Liver (tissue), 9 donors: ENCODE results near the gene UFD1. TPM values are rescaled to one million over a fixed set of nuclear protein-coding genes. Genes with fewer than 3 reads are reported as not detected.

Experiments used
- DNase-seq: peaks from one replicate; pipeline ENCODE4 v3.0.0-alpha.2; 2017; ENCODE audit warnings: low spot score
- H3K27ac ChIP-seq, 2 donors: one replicate each; pipeline ENCODE4 v1.7.0; 2013; ENCODE audit warnings: inconsistent platforms in 2 of 2, low read length in 2 of 2, control low read depth in 1 of 2, low read depth in 1 of 2, mild to moderate bottlenecking in 1 of 2
- H3K27me3 ChIP-seq, 4 donors: one replicate each; pipeline versions ENCODE4 v1.6.1 to v1.7.0; 2013; ENCODE audit warnings: low read length in 3 of 4, inconsistent platforms in 1 of 4, mild to moderate bottlenecking in 1 of 4, moderate library complexity in 1 of 4; ENCODE audit not compliant: control insufficient read depth in 4 of 4, insufficient read depth in 4 of 4
- H3K36me3 ChIP-seq, 4 donors: one replicate each; pipeline versions ENCODE4 v1.6.1 to v1.7.0; 2013; ENCODE audit warnings: low read length in 3 of 4, mild to moderate bottlenecking in 3 of 4, low read depth in 1 of 4, moderate library complexity in 1 of 4; ENCODE audit not compliant: control insufficient read depth in 4 of 4, insufficient read depth in 3 of 4
- H3K4me1 ChIP-seq, 4 donors: one replicate each; pipeline versions ENCODE4 v1.6.1 to v1.7.0; 2013; ENCODE audit warnings: low read length in 3 of 4, mild to moderate bottlenecking in 3 of 4, moderate library complexity in 1 of 4; ENCODE audit not compliant: control insufficient read depth in 4 of 4, insufficient read depth in 4 of 4
- H3K4me3 ChIP-seq, 3 donors: one replicate each; pipeline versions ENCODE4 v1.6.1 to v1.7.0; 2013; ENCODE audit warnings: low read length in 3 of 3, control low read depth in 1 of 3, low read depth in 1 of 3, mild to moderate bottlenecking in 1 of 3
- H3K9ac ChIP-seq, 2 donors: one replicate each; pipeline ENCODE4 v1.7.0; 2013; ENCODE audit warnings: low read length in 2 of 2, mild to moderate bottlenecking in 2 of 2, moderate library complexity in 2 of 2, control low read depth in 1 of 2, low read depth in 1 of 2
- H3K9me3 ChIP-seq, 4 donors: one replicate each; pipeline versions ENCODE4 v1.6.1 to v1.7.0; 2013; ENCODE audit warnings: low read length in 3 of 4; ENCODE audit not compliant: control insufficient read depth in 4 of 4
- CTCF ChIP-seq: fragments of 150-350 bp; IDR thresholded peaks from 2 replicates; pipeline ENCODE4 v1.5.1; 2017; ENCODE audit warnings: improper control_type of control experiment, low read depth, low read length; ENCODE audit not compliant: missing input control
- EGR1 ChIP-seq, 2 donors: IDR thresholded peaks; 2 replicates each; pipeline ENCODE4 v1.6.1; 2016 to 2018; ENCODE audit warnings: antibody characterized with exemption in 2 of 2, low read depth in 2 of 2
- FOXA1 ChIP-seq: IDR thresholded peaks from 2 replicates; pipeline ENCODE4 v1.6.1; 2016; ENCODE audit warnings: antibody characterized with exemption
- FOXA2 ChIP-seq: IDR thresholded peaks from 2 replicates; pipeline ENCODE4 v1.6.1; 2016; ENCODE audit warnings: antibody characterized with exemption
- GABPA ChIP-seq, 2 donors: IDR thresholded peaks in 1 of 2; conservative IDR thresholded peaks in 1 of 2; 2 replicates each; pipeline ENCODE4 v1.6.1; 2016; ENCODE audit warnings: antibody characterized with exemption in 2 of 2, mild to moderate bottlenecking in 1 of 2, moderate library complexity in 1 of 2
- HNF4A ChIP-seq, 2 donors: conservative IDR thresholded peaks; 2 replicates each; pipeline ENCODE4 v1.6.1; 2016; ENCODE audit warnings: antibody characterized with exemption in 2 of 2, mild to moderate bottlenecking in 2 of 2
- HNF4G ChIP-seq: IDR thresholded peaks from 2 replicates; pipeline ENCODE4 v1.6.1; 2016; ENCODE audit warnings: antibody characterized with exemption
- JUND ChIP-seq, 2 donors: IDR thresholded peaks; 2 replicates each; pipeline ENCODE4 v1.6.1; 2016; ENCODE audit warnings: antibody characterized with exemption in 2 of 2
- NR2F2 ChIP-seq: IDR thresholded peaks from 2 replicates; pipeline ENCODE4 v1.6.1; 2016; ENCODE audit warnings: antibody characterized with exemption
- RAD21 ChIP-seq, 2 donors: IDR thresholded peaks; 2 replicates each; pipeline ENCODE4 v1.6.1; 2016; ENCODE audit warnings: antibody characterized with exemption in 2 of 2, mild to moderate bottlenecking in 2 of 2
- RXRA ChIP-seq, 2 donors: IDR thresholded peaks; 2 replicates each; pipeline ENCODE4 v1.6.1; 2017 to 2018; ENCODE audit warnings: antibody characterized with exemption in 2 of 2, mild to moderate bottlenecking in 1 of 2
- SP1 ChIP-seq: IDR thresholded peaks from 2 replicates; pipeline ENCODE4 v1.6.1; 2018; ENCODE audit warnings: antibody characterized with exemption, mild to moderate bottlenecking
- TAF1 ChIP-seq: conservative IDR thresholded peaks from 2 replicates; pipeline ENCODE4 v1.6.1; 2016; ENCODE audit warnings: antibody characterized with exemption, mild to moderate bottlenecking
- YY1 ChIP-seq: IDR thresholded peaks from 2 replicates; pipeline ENCODE4 v1.6.1; 2016; ENCODE audit warnings: antibody characterized with exemption, mild to moderate bottlenecking
- WGBS: extraction: QIAGEN DNeasy Blood & Tissue Kit; methylation state at CpG from one replicate; pipeline ENCODE4 v1.1.7; 2013; 5-methylcytosine and 5-hydroxymethylcytosine counted together
- polyA plus RNA-seq, 2 donors: library from polyadenylated mRNA; stranded (reverse) in 1 of 2; unstranded in 1 of 2; fragments of 200-250 nt in 1 of 2; fragments of >200 nt in 1 of 2; fragmentation: Nextera tagmentation in 1 of 2; extraction: Ambion mirVana in 1 of 2; gene quantifications; one replicate each; pipeline versions ENCODE4 v1.2.1 to v1.2.3, GENCODE V29; 2013 to 2015
- total RNA-seq, 2 donors: library from RNA; depleted of rRNA; stranded (reverse); fragments of >200 nt; gene quantifications; one replicate each; pipeline ENCODE4 v1.2.3, GENCODE V29; 2014
- TF ChIP-seq, protein P1 (sequence below): IDR thresholded peaks from 2 replicates; pipeline ENCODE4 v1.6.1; 2016; ENCODE audit warnings: antibody characterized with exemption
- TF ChIP-seq, protein P2 (sequence below): IDR thresholded peaks from 2 replicates; pipeline ENCODE4 v1.6.1; 2016; ENCODE audit warnings: antibody characterized with exemption
- TF ChIP-seq, protein P3 (sequence below): IDR thresholded peaks from 2 replicates; pipeline ENCODE4 v1.6.1; 2016; ENCODE audit warnings: antibody characterized with exemption
- TF ChIP-seq, protein P4 (sequence below): IDR thresholded peaks from 2 replicates; pipeline ENCODE4 v1.6.1; 2016; ENCODE audit warnings: antibody characterized with exemption, mild to moderate bottlenecking
- donor health status: healthy.
- donor health status: healthy.
- donor health status: healthy.
- donor health status: healthy.
- donor health status: healthy.

UFD1 gene
- total and polyA plus RNA-seq, 4 donors: 28.2 to 64.2 (median 54.6) TPM

DNA sequence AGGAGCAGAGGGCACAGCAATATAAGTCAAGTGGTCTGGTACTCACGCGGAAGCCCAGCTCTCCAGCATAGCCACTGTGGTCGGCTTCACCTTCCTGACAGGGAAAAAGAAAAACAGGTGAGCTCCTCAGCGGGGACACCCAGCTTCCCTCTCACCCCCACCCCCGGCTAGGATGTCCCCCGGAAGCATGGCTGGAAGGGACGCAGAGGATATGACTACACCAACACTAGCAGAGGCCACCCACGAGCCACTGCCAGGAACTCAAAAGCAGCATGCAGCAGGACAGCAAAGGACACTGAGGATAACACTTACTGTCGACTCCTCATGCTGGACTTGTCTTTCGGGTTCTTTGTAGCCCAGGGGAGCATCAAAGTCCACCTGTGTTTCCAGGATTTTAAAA, 22.5 kb downstream of the UFD1 start:
- TF ChIP-seq CTCF: no peak
- TF ChIP-seq HNF4G: no peak
- TF ChIP-seq SP1: no peak
- TF ChIP-seq JUND (IDR thresholded peaks at IDR 0.05): no peak
- TF ChIP-seq FOXA2: no peak
- DNase-seq: no peak
- H3K9ac ChIP-seq: no peak overlapping the region
- peaks cover 4 to 71% (median 54%) of the 10 kb centered on the region in 4 donors for H3K36me3 ChIP-seq
- H3K9me3 ChIP-seq: no peaks in the 10 kb centered on the region
- H3K4me3 ChIP-seq: no peak overlapping the region
- H3K4me1 ChIP-seq: no peaks in the 10 kb centered on the region
- no peak overlapping the region for H3K27ac ChIP-seq
- no peaks in the 10 kb centered on the region for H3K27me3 ChIP-seq
- WGBS: 96% methylated on average over 10 of the region's 10 CpGs

DNA sequence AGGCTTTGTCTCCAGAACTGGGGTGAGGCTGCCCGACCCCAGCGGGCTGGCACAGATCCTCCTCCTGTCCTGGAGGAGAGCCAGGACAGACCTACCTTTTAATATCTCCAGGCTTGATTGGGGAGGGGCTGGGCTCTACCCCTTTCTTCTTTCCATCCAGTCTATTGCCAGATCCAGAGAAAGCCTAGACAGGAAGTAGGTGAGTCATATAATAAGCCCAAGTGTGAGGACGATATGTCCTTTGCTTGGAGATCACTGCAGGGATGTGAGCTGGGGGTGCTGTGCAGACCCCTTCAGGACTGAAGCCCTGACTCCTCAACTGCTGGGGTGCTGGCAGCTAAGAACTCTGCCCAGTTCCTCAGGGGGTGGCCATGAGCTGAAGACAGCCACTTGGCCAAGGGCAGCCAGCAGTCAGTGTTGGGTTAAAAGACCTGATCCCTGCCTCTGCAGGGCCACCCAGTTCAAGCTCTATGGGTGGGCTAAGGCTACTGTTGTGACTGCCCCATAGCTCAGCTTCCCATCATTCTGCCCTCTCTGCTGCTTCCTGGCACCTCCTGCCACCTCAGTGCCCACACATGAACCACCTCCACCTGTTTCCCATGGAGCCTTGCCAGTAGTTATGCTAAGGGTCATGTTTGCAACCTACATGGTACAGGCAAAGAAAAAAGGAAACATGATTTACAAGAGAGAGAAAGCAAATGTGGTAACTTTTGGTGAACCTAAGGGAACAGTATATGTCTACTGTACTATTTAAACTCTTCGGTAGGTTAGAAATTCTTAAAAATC, 23.2 kb downstream of the UFD1 start:
- Histone ChIP-seq H3K9ac (no peak overlapping the region), H3K27me3 (no peaks in the 10 kb centered on the region), H3K4me1 (no peaks in the 10 kb centered on the region), H3K4me3 (no peak overlapping the region), H3K27ac (no peak overlapping the region), H3K9me3 (no peaks in the 10 kb centered on the region), H3K36me3 (peaks cover 4 to 71% (median 58%) of the 10 kb centered on the region in 4 donors)
- DNase-seq: no peak
- WGBS: 69% methylated on average over 4 of the region's 4 CpGs
- TF ChIP-seq, protein P1, sequence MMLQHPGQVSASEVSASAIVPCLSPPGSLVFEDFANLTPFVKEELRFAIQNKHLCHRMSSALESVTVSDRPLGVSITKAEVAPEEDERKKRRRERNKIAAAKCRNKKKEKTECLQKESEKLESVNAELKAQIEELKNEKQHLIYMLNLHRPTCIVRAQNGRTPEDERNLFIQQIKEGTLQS: no peak
- TF ChIP-seq FOXA1 (no peak), FOXA2 (no peak), SP1 (no peak), NR2F2 (no peak), CTCF (no peak), JUND (IDR thresholded peaks at IDR 0.05) (no peak), HNF4A (conservative IDR thresholded peaks at IDR 0.05) (no peak), HNF4G (no peak), EGR1 (IDR thresholded peaks at IDR 0.05; ENCODE audit: low read depth in 2 of 2) (no peak), RAD21 (IDR thresholded peaks at IDR 0.05) (no peak), YY1 (no peak), RXRA (IDR thresholded peaks at IDR 0.05) (no peak), TAF1 (no peak), GABPA (IDR thresholded peaks at IDR 0.05 in 1 of 2, conservative IDR thresholded peaks at IDR 0.05 in 1 of 2) (no peak)
- TF ChIP-seq, protein P2, sequence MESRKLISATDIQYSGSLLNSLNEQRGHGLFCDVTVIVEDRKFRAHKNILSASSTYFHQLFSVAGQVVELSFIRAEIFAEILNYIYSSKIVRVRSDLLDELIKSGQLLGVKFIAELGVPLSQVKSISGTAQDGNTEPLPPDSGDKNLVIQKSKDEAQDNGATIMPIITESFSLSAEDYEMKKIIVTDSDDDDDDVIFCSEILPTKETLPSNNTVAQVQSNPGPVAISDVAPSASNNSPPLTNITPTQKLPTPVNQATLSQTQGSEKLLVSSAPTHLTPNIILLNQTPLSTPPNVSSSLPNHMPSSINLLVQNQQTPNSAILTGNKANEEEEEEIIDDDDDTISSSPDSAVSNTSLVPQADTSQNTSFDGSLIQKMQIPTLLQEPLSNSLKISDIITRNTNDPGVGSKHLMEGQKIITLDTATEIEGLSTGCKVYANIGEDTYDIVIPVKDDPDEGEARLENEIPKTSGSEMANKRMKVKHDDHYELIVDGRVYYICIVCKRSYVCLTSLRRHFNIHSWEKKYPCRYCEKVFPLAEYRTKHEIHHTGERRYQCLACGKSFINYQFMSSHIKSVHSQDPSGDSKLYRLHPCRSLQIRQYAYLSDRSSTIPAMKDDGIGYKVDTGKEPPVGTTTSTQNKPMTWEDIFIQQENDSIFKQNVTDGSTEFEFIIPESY: no peak
- TF ChIP-seq, protein P3, sequence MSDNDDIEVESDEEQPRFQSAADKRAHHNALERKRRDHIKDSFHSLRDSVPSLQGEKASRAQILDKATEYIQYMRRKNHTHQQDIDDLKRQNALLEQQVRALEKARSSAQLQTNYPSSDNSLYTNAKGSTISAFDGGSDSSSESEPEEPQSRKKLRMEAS: no peak
- TF ChIP-seq, protein P4, sequence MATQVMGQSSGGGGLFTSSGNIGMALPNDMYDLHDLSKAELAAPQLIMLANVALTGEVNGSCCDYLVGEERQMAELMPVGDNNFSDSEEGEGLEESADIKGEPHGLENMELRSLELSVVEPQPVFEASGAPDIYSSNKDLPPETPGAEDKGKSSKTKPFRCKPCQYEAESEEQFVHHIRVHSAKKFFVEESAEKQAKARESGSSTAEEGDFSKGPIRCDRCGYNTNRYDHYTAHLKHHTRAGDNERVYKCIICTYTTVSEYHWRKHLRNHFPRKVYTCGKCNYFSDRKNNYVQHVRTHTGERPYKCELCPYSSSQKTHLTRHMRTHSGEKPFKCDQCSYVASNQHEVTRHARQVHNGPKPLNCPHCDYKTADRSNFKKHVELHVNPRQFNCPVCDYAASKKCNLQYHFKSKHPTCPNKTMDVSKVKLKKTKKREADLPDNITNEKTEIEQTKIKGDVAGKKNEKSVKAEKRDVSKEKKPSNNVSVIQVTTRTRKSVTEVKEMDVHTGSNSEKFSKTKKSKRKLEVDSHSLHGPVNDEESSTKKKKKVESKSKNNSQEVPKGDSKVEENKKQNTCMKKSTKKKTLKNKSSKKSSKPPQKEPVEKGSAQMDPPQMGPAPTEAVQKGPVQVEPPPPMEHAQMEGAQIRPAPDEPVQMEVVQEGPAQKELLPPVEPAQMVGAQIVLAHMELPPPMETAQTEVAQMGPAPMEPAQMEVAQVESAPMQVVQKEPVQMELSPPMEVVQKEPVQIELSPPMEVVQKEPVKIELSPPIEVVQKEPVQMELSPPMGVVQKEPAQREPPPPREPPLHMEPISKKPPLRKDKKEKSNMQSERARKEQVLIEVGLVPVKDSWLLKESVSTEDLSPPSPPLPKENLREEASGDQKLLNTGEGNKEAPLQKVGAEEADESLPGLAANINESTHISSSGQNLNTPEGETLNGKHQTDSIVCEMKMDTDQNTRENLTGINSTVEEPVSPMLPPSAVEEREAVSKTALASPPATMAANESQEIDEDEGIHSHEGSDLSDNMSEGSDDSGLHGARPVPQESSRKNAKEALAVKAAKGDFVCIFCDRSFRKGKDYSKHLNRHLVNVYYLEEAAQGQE: no peak
